ENCODE data around the gene FEM1A.
"Not testable (repeated sequence)": the region's sequence is repeated elsewhere in the genome, so short reads cannot be mapped to it uniquely, and the experiment has no call there.

Gene FEM1A

GRCh38 chr19:4768934-4769777, 22.4 kb upstream of the FEM1A start:
- TF ChIP-seq ELF4 (IDR thresholded peaks at IDR 0.05) (no peak), ARNT (IDR thresholded peaks at IDR 0.05) (no peak), NFRKB (IDR thresholded peaks at IDR 0.05) (0 out of 2 replicates have a peak, but pooled peaks have one; percentile 28), TARDBP (IDR thresholded peaks at IDR 0.05) (peak; percentile 50; the same call in 1 of the 2 replicates)
- CTCF ChIA-PET: interaction anchor here (0.6 kb wide), 1 partner anchor 13 kb away, joined by 4 read pairs; no protein-coding TSS in a partner anchor
- POLR2A ChIA-PET: no interaction called here
- peak; percentile 90 for DNase-seq (ENCODE audit: extremely low spot score)

DNA sequence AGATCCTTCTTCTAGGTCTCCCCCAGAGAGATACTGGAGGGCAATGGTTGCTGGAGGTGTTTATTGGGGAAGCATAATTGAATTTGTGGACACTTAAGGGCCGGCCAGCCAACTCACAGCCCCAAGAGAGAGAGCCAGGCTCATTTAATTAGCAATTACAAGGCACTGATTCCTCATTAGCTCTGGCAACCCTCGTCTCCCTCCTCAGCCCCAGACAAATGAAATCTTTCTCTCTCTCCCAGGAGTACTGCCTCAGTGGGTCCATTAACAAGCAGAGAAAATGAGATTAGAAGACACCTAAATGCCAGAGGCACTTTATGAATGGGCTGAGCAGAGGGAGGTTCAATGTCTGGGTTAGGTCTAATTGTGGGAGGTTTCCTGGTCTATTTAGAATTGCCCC, 19.0 kb upstream of the FEM1A start:
- POLR2A ChIA-PET: no interaction called here
- CTCF ChIA-PET: no interaction called here
- no peak for DNase-seq (ENCODE audit: extremely low spot score)
- no peak for TF ChIP-seq FOXK2 (IDR thresholded peaks at IDR 0.05)
- no peak for TF ChIP-seq SP1 (IDR thresholded peaks at IDR 0.05)
- no peak for TF ChIP-seq ZNF384 (IDR thresholded peaks at IDR 0.05)
- no peak for TF ChIP-seq HDGF (IDR thresholded peaks at IDR 0.05; ENCODE audit: borderline replicate concordance)
- TF ChIP-seq BHLHE40 (IDR thresholded peaks at IDR 0.05; ENCODE audit: borderline replicate concordance): no peak
- no peak for TF ChIP-seq FOXA1 (IDR thresholded peaks at IDR 0.05)
- no peak for TF ChIP-seq TARDBP (IDR thresholded peaks at IDR 0.05)
- no peak for TF ChIP-seq PKNOX1 (IDR thresholded peaks at IDR 0.05)
- no peak for TF ChIP-seq FOXM1 (IDR thresholded peaks at IDR 0.05; ENCODE audit: borderline replicate concordance)
- TF ChIP-seq LEF1 (IDR thresholded peaks at IDR 0.05; ENCODE audit: borderline replicate concordance): no peak
- TF ChIP-seq NFRKB (IDR thresholded peaks at IDR 0.05): no peak
- TF ChIP-seq L3MBTL2 (conservative IDR thresholded peaks at IDR 0.05): no peak
- no peak for TF ChIP-seq ELF4 (IDR thresholded peaks at IDR 0.05)

DNA sequence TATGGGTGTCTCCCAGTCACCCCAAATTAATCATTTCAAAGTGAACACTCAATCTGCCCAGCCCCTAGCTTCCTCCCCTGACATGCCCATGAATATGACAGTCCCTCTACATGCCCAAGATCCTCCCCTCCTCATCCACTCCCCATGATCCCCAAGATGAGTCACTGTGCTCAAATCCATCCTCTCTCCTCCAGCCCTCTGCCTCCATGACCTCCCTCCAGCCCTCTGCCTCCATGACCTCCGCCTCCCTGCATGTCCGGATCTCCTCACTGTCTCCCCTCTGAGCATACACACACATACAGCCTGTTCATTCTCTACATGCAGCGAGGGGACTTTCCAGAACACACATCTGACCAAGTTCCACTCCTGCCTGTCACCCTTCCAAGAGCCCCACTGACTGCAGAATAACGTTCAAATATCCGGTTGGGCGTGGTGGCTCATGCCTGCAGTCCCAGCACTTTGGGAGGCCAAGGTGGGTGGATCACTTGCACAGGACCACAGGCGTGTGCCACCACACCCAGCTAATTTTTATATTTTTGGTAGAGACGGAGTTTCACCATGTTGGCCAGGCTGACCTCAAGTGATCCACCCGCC, 18.4 kb upstream of the FEM1A start:
- TF ChIP-seq ELF4 (IDR thresholded peaks at IDR 0.05) (no peak), SUZ12 (IDR thresholded peaks at IDR 0.05) (no peak), HDGF (IDR thresholded peaks at IDR 0.05; ENCODE audit: borderline replicate concordance) (no peak), SP1 (IDR thresholded peaks at IDR 0.05) (no peak), FOXA1 (IDR thresholded peaks at IDR 0.05) (no peak), TARDBP (IDR thresholded peaks at IDR 0.05) (no peak), ARNT (IDR thresholded peaks at IDR 0.05) (no peak)
- ChIA-PET CTCF (no interaction called here), POLR2A (no interaction called here)
- no peak for DNase-seq (ENCODE audit: extremely low spot score)

DNA sequence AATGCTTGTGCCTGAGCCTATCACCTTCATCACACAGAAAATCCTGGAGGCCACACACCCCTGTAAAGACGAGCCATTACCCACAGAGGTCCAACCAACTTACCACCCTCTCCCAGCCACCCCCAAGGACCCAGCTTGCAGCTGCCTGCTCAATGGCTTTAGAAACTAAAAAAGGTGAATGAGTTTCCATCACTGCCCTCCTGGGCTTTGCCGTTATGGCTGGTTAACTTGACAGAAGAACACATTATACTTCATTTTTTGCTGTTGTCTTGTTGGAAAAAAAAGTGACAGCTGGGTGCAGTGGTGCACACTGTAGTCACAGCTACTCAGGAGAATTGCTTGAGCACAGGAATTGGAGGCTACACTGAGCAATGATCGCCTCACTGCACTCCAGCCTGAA, 17.4 kb upstream of the FEM1A start:
- TF ChIP-seq SP1 (IDR thresholded peaks at IDR 0.05) (no peak), ARNT (IDR thresholded peaks at IDR 0.05) (no peak), FOXA1 (IDR thresholded peaks at IDR 0.05) (no peak), PKNOX1 (IDR thresholded peaks at IDR 0.05) (no peak), TARDBP (IDR thresholded peaks at IDR 0.05) (no peak), ZNF384 (IDR thresholded peaks at IDR 0.05) (no peak), NFRKB (IDR thresholded peaks at IDR 0.05) (no peak), BHLHE40 (IDR thresholded peaks at IDR 0.05; ENCODE audit: borderline replicate concordance) (no peak), HDGF (IDR thresholded peaks at IDR 0.05; ENCODE audit: borderline replicate concordance) (no peak), ELF4 (IDR thresholded peaks at IDR 0.05) (no peak), FOXK2 (IDR thresholded peaks at IDR 0.05) (no peak)
- ChIA-PET POLR2A (no interaction called here), CTCF (no interaction called here)
- DNase-seq (ENCODE audit: extremely low spot score): no peak

DNA sequence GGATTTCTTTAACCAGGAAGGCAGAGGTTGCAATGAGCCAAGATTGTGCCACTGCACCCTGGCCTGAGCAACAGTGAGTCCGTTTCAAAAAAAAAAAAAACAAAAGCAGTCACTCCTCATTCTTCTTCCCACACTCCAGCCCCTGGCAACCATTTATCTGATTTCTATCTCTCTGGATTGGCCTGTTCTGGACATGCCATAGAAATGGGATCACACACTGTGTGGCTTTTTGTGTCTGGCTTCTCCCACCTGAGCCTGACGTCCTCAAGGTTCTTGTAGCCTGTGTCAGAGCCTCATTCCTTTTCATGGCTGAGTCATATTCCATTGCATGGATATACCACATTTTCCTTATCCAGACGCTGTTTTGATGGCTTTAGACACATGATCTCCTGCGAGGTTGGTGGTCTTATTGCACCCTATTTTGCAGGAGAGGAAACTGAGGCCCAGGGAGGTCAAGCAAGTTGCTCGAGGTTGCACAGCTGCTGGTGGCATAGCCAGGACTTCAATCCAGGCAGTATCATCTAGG, 15.8 kb upstream of the FEM1A start:
- DNase-seq (ENCODE audit: extremely low spot score): no peak
- CTCF ChIA-PET: no interaction called here
- TF ChIP-seq SP1 (IDR thresholded peaks at IDR 0.05): no peak
- no peak for TF ChIP-seq FOXK2 (IDR thresholded peaks at IDR 0.05)
- no peak for TF ChIP-seq SUZ12 (IDR thresholded peaks at IDR 0.05)
- TF ChIP-seq ZNF384 (IDR thresholded peaks at IDR 0.05): no peak
- TF ChIP-seq L3MBTL2 (conservative IDR thresholded peaks at IDR 0.05): no peak
- no peak for TF ChIP-seq NFRKB (IDR thresholded peaks at IDR 0.05)
- TF ChIP-seq FOXA1 (IDR thresholded peaks at IDR 0.05): no peak
- TF ChIP-seq ARNT (IDR thresholded peaks at IDR 0.05): no peak
- TF ChIP-seq PKNOX1 (IDR thresholded peaks at IDR 0.05): no peak
- POLR2A ChIA-PET: no interaction called here

DNA sequence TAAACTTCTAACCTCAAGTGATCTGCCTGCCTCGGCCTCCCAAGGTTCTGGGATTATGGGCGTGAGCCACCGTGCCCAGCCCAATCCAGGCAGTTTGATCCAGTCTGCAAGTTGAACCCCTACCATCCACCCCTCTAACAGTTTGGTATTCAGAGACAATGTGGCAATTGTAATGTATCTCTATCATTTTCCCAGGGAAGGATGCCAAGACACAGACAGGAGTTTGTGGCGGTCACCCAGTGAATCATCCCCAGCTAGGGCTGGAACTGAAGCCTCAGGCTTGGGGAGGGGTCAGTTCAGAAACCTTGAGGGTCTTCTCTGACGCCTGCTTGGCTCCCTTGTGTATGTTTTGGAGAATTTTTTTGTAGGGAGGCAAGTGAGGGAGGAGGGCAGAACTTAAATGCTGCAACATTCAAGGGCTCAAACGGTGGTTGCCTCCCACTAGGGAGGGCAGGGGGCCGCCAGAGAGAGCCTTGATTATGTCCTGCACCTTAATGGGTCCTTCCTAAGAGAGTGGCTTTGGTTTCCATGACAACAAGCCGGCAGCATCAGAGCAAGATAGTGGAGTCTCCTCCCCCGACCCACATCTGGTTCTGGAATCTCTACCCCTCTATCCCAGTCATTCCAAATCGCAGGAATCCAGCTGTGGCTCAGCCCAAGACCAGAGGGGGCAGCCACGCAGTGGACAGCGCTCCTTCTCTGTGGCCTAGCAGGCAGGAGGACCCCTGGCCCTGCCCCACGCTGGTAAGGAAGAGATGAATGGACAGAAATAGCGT, 14.9 kb upstream of the FEM1A start:
- TF ChIP-seq SP1 (IDR thresholded peaks at IDR 0.05) (no peak), FOXK2 (IDR thresholded peaks at IDR 0.05) (no peak), ARNT (IDR thresholded peaks at IDR 0.05) (no peak), SUZ12 (IDR thresholded peaks at IDR 0.05) (no peak), PKNOX1 (IDR thresholded peaks at IDR 0.05) (no peak), ZNF384 (IDR thresholded peaks at IDR 0.05) (no peak), FOXM1 (IDR thresholded peaks at IDR 0.05; ENCODE audit: borderline replicate concordance) (no peak), TARDBP (IDR thresholded peaks at IDR 0.05) (no peak), HDGF (IDR thresholded peaks at IDR 0.05; ENCODE audit: borderline replicate concordance) (no peak), FOXA1 (IDR thresholded peaks at IDR 0.05) (no peak), CTBP1 (IDR thresholded peaks at IDR 0.05; ENCODE audit: borderline replicate concordance) (no peak), L3MBTL2 (conservative IDR thresholded peaks at IDR 0.05) (no peak), NFRKB (IDR thresholded peaks at IDR 0.05) (no peak)
- no peak for DNase-seq (ENCODE audit: extremely low spot score)
- ChIA-PET CTCF (interaction anchor here (0.6 to 0.7 kb wide), 2 partner anchors 13 to 144 kb away, joined by 3 to 4 read pairs; no protein-coding TSS in a partner anchor), POLR2A (no interaction called here)

GRCh38 chr19:4778124-4778523, 13.4 kb upstream of the FEM1A start:
- CTCF ChIA-PET, POLR2A ChIA-PET: not testable (repeated sequence)

More at GRCh38 chr19:4778124-4778523, 13.4 kb upstream of the FEM1A start:
- DNase-seq (ENCODE audit: extremely low spot score): not testable (repeated sequence)
